ENCODE results near the gene SCNN1G. TPM values are rescaled to one million over a fixed set of nuclear protein-coding genes. Genes with fewer than 3 reads are reported as not detected.

SCNN1G gene
- total and polyA plus RNA-seq, 2 of the 13 experiments (the other 11 are each of a cell fraction or from before 2014, with no cell fraction given) = not detected

DNA sequence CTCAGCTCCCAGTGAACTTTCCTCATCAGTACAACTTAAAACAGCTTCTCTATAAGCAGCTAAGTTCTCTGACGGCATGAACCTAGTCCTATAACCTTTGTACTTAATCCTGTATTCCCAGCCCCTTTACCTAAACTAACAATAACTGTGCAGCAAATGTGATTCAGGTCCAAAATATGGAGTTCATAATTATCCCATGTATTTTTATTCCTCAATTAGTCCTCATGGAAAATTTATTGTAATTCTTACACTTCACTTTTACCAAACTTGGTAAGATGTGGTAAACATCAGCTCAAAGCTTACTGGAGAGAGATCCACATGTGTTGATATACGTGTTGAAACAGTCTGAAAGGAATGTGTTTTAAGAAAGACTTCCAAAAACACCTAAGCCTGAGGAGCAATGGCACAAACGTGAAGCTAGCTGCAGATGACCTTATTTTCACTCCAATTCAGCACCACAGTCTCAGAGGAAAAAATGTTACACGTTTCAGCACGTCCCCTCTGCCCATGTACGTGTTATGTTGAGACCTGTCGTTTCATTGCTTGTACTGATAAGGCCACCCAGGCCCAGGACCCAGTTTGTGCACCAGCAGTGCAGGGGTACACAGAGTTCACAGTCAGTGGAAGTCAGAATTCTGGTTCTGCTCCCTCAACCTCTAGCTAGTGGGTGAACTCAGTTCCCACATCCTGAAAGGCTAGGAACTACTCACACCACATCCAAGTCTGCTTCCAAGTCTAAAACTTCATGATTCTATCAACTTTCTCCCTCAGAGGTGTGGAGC is 40.4 kb upstream of the SCNN1G start (continued):
- peak; percentile 35; the same call in 1 of the 2 replicates for TF ChIP-seq ZFP91 (CRISPR knock-in tag; IDR thresholded peaks at IDR 0.05; ENCODE audit: borderline replicate concordance)
- TF ChIP-seq ZNF572 (CRISPR knock-in tag; IDR thresholded peaks at IDR 0.05) = no peak
- no peak for TF ChIP-seq SMARCE1 (IDR thresholded peaks at IDR 0.05; ENCODE audit: borderline replicate concordance)
- TF ChIP-seq PPARG (CRISPR knock-in tag; conservative IDR thresholded peaks at IDR 0.05) = peak; percentile 95
- TF ChIP-seq NFYB (CRISPR knock-in tag; IDR thresholded peaks at IDR 0.05) = no peak
- no peak for TF ChIP-seq SATB2 (CRISPR knock-in tag; IDR thresholded peaks at IDR 0.05)
- no peak for TF ChIP-seq ZNF580 (CRISPR knock-in tag; IDR thresholded peaks at IDR 0.05; ENCODE audit: borderline replicate concordance, low read depth)
- TF ChIP-seq CCAR2 (optimal IDR thresholded peaks at IDR 0.05; ENCODE audit: low read depth, low read length) = no peak
- TF ChIP-seq ZNF619 (CRISPR knock-in tag; IDR thresholded peaks at IDR 0.05) = peak; percentile 75; the same call in 1 of the 2 replicates
- TF ChIP-seq ZNF10 (CRISPR knock-in tag; IDR thresholded peaks at IDR 0.05; ENCODE audit: borderline replicate concordance, low read depth) = no peak
- TF ChIP-seq, protein P1, sequence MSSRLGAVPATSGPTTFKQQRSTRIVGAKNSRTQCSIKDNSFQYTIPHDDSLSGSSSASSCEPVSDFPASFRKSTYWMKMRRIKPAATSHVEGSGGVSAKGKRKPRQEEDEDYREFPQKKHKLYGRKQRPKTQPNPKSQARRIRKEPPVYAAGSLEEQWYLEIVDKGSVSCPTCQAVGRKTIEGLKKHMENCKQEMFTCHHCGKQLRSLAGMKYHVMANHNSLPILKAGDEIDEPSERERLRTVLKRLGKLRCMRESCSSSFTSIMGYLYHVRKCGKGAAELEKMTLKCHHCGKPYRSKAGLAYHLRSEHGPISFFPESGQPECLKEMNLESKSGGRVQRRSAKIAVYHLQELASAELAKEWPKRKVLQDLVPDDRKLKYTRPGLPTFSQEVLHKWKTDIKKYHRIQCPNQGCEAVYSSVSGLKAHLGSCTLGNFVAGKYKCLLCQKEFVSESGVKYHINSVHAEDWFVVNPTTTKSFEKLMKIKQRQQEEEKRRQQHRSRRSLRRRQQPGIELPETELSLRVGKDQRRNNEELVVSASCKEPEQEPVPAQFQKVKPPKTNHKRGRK (CRISPR knock-in tag; IDR thresholded peaks at IDR 0.05) = no peak
- TF ChIP-seq ZEB1 (IDR thresholded peaks at IDR 0.05; ENCODE audit: insufficient replicate concordance, low read depth) = no peak
- no peak for TF ChIP-seq ZNF562 (CRISPR knock-in tag; IDR thresholded peaks at IDR 0.05; ENCODE audit: borderline replicate concordance)
- TF ChIP-seq ZNF883 (CRISPR knock-in tag; IDR thresholded peaks at IDR 0.05; ENCODE audit: not compliant biosample characterization) = peak; percentile 48
- TF ChIP-seq ZNF510 (CRISPR knock-in tag; IDR thresholded peaks at IDR 0.05; ENCODE audit: low read depth) = 0 out of 2 replicates have a peak, but pooled peaks have one; percentile 10
- TF ChIP-seq ZNF558 (CRISPR knock-in tag; IDR thresholded peaks at IDR 0.05; ENCODE audit: borderline replicate concordance) = no peak
- 0 out of 2 replicates have a peak, but pooled peaks have one; percentile 32 for TF ChIP-seq POLR2G (IDR thresholded peaks at IDR 0.05; ENCODE audit: low read depth, low read length)
- TF ChIP-seq, protein P2, sequence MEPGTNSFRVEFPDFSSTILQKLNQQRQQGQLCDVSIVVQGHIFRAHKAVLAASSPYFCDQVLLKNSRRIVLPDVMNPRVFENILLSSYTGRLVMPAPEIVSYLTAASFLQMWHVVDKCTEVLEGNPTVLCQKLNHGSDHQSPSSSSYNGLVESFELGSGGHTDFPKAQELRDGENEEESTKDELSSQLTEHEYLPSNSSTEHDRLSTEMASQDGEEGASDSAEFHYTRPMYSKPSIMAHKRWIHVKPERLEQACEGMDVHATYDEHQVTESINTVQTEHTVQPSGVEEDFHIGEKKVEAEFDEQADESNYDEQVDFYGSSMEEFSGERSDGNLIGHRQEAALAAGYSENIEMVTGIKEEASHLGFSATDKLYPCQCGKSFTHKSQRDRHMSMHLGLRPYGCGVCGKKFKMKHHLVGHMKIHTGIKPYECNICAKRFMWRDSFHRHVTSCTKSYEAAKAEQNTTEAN (CRISPR knock-in tag; conservative IDR thresholded peaks at IDR 0.05) = peak; percentile 55; the same call in 1 of the 2 replicates
- peak; percentile 31; the same call in 1 of the 2 replicates for TF ChIP-seq ZNF788 (CRISPR knock-in tag; IDR thresholded peaks at IDR 0.05; ENCODE audit: borderline replicate concordance)
- no peak for TF ChIP-seq ZNF343 (CRISPR knock-in tag; IDR thresholded peaks at IDR 0.05)
- TF ChIP-seq SALL1 (CRISPR knock-in tag; IDR thresholded peaks at IDR 0.05) = peak; percentile 81
- TF ChIP-seq GTF2F1 (IDR thresholded peaks at IDR 0.05; ENCODE audit: low read length) = no peak
- peak; percentile 48; the same call in 1 of the 2 replicates for TF ChIP-seq ISL2 (CRISPR knock-in tag; IDR thresholded peaks at IDR 0.05)

All from HepG2 (cell line).